ENCODE data around the gene SNED1.

The SNED1 gene

DNA sequence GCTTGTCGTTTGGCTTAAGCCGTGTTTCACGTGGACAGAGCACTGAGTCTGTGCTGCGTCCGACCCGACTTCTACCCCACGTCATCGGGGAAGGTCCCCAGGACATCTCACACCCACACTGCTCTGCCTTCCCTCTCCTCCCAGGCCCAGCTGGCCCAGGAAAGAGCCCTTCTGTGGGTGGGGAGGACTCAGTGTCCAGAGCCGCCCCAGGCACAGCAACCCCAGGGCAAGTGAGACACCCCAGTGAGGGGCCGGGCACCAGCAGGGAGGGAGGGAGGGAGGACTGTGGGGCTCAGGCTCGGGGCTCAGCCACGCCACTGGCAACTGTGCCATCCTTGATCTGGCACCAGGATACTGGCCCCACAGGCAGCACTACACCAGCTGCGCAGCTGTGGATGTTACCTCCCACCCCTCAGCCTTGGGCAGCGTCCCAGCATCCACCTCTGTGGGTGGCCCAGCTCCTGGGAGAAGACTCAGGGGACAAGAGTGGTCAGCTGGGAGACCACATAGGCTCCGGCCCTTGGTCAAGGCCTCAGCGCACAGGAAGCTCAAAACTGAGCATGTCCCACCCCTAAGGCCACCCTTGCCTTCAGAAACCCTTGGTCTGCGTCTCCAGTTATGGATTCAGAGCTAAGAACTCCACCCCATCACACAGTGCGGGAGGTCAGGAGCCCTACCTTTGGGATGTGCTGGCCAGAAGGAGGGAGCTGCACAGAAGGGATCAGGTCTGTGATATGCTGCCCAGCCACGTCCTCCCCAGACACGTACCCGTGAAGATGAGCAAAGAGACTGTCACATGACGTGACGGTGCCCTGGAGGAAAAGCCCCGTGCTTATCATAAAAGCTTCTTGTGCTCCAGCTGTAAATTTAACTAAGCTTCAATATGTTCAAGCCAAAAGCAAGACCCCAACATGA lies 139.1 kb downstream of the SNED1 start:
- Histone ChIP-seq H2AFZ (ENCODE audit: low read depth) (no peak overlapping the region), H3K36me3 (ENCODE audit: insufficient read depth) (no peaks in the 10 kb centered on the region)

DNA sequence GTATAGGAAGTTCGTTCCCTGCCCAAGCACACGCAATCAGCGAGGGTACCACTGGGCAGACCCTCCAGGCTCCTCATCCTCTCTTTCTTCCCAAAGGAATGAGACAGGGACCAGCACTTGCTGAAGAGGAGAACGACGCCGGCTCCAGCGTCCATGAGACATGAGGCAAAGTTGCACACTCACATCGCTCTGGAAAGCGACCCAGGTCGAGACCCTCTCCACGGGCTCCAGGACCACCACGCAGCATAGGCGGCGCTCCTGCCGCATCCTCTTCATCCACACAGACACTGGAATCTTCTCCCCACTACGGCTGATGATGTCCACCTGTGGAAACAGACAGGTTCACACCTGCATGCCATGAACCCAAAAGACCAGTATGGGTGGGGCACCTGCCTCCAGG lies 140.1 kb downstream of the SNED1 start:
- Histone ChIP-seq H4K20me1 (ENCODE audit: insufficient read depth) (no peaks in the 10 kb centered on the region), H3K4me2 (no peak overlapping the region), H3K27me3 (ENCODE audit: insufficient read depth, low read depth) (no peaks in the 10 kb centered on the region), H3K79me2 (ENCODE audit: insufficient read depth, low read depth) (no peaks in the 10 kb centered on the region), H3K4me3 (IDR thresholded peaks at IDR 0.05; ENCODE audit: insufficient read depth, low read depth, low read length) (no peak overlapping the region), H3K27ac (no peak overlapping the region), H3K36me3 (ENCODE audit: insufficient read depth) (no peaks in the 10 kb centered on the region), H2AFZ (ENCODE audit: low read depth) (no peak overlapping the region), H3K4me1 (ENCODE audit: low read depth, poor library complexity, severe bottlenecking) (no peaks in the 10 kb centered on the region), H3K9ac (no peak overlapping the region)
- TF ChIP-seq, protein P1, sequence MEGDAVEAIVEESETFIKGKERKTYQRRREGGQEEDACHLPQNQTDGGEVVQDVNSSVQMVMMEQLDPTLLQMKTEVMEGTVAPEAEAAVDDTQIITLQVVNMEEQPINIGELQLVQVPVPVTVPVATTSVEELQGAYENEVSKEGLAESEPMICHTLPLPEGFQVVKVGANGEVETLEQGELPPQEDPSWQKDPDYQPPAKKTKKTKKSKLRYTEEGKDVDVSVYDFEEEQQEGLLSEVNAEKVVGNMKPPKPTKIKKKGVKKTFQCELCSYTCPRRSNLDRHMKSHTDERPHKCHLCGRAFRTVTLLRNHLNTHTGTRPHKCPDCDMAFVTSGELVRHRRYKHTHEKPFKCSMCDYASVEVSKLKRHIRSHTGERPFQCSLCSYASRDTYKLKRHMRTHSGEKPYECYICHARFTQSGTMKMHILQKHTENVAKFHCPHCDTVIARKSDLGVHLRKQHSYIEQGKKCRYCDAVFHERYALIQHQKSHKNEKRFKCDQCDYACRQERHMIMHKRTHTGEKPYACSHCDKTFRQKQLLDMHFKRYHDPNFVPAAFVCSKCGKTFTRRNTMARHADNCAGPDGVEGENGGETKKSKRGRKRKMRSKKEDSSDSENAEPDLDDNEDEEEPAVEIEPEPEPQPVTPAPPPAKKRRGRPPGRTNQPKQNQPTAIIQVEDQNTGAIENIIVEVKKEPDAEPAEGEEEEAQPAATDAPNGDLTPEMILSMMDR (conservative IDR thresholded peaks at IDR 0.05; ENCODE audit: low read depth, low read length): no peak

More for the DNA sequence above, 139.1 kb downstream of the SNED1 start:
- Histone ChIP-seq H3K9ac (no peak overlapping the region), H3K4me2 (no peak overlapping the region), H3K27me3 (ENCODE audit: insufficient read depth, low read depth) (no peaks in the 10 kb centered on the region), H3K79me2 (ENCODE audit: insufficient read depth, low read depth) (no peaks in the 10 kb centered on the region), H4K20me1 (ENCODE audit: insufficient read depth) (no peaks in the 10 kb centered on the region), H3K4me3 (IDR thresholded peaks at IDR 0.05; ENCODE audit: insufficient read depth, low read depth, low read length) (no peak overlapping the region), H3K4me1 (ENCODE audit: low read depth, poor library complexity, severe bottlenecking) (no peaks in the 10 kb centered on the region), H3K27ac (no peak overlapping the region)
- TF ChIP-seq, protein P1 (conservative IDR thresholded peaks at IDR 0.05; ENCODE audit: low read depth, low read length): no peak

DNA sequence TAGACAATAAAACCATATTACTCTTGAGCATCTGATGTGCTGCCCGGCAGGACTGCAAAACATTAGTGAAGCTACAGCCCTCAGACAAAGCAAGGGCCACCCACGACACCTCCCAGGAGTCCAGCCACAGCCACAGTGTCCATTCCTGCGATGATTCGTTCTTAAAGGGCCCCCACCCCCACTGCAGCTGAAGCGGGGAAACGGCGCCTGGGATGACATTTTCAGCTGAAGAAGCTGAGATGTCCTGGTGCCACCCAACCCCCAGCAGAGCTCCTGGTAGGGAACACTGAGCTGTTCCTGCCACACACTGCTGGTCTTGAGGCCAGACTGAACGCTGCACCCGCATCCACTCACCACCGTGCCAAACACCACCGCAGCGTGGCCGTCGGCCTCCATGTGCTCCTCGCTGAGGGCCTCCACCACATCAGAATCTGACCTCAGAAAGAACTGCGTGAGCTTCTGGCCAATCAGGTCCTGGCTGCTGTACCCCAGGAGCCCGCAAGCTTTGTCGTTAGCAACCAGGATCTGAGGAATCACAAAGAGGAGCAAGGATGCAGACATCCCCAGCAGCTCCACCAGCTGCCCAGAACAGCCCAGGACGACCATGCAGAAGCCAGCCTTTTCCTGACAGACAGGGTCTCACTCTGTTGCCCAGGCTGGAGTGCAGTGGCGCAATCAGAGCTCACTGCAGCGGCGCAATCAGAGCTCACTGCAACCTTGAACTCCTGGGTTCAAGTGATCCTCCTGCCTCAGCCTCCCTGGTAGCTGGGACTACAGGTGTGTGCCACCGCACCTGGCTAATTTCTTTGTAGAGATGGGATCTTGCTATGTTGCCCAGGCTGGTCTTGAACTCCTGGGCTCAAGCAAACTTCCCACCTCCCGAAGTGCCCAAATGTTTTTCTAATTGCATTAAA lies 141.4 kb downstream of the SNED1 start:
- no peaks in the 10 kb centered on the region for H3K79me2 ChIP-seq (ENCODE audit: insufficient read depth, low read depth)
- TF ChIP-seq, protein P1 (conservative IDR thresholded peaks at IDR 0.05; ENCODE audit: low read depth, low read length): no peak
- no peaks in the 10 kb centered on the region for H4K20me1 ChIP-seq (ENCODE audit: insufficient read depth)
- H3K4me3 ChIP-seq (IDR thresholded peaks at IDR 0.05; ENCODE audit: insufficient read depth, low read depth, low read length): no peak overlapping the region
- H3K4me2 ChIP-seq: no peak overlapping the region
- no peaks in the 10 kb centered on the region for H3K27me3 ChIP-seq (ENCODE audit: insufficient read depth, low read depth)
- H3K36me3 ChIP-seq (ENCODE audit: insufficient read depth): no peaks in the 10 kb centered on the region
- no peaks in the 10 kb centered on the region for H3K4me1 ChIP-seq (ENCODE audit: low read depth, poor library complexity, severe bottlenecking)
- H2AFZ ChIP-seq (ENCODE audit: low read depth): no peak overlapping the region
- H3K27ac ChIP-seq: no peak overlapping the region
- H3K9ac ChIP-seq: no peak overlapping the region

DNA sequence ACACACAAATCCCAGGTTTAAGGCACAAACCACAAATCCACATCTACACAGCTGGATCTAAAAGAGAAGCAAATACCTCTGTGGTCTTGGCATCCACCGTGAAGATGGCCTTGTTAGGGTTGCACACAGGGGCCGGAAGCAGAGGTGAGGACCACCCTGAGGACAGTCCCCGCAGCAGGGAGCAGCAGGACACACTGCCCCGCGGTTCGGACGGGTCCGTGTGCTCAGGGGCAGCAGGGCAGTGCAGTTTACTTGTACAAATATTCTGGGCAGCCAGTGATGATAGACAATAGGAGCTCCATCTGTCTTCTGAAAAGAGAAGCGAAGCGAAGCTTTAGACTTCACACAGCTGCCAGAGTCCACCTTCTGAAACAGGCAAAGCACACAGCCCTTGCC lies 142.0 kb downstream of the SNED1 start:
- Histone ChIP-seq H2AFZ (ENCODE audit: low read depth) (no peak overlapping the region), H3K27me3 (ENCODE audit: insufficient read depth, low read depth) (no peaks in the 10 kb centered on the region), H3K4me2 (no peak overlapping the region), H3K27ac (no peak overlapping the region), H4K20me1 (ENCODE audit: insufficient read depth) (no peaks in the 10 kb centered on the region), H3K4me3 (IDR thresholded peaks at IDR 0.05; ENCODE audit: insufficient read depth, low read depth, low read length) (no peak overlapping the region), H3K79me2 (ENCODE audit: insufficient read depth, low read depth) (no peaks in the 10 kb centered on the region), H3K36me3 (ENCODE audit: insufficient read depth) (no peaks in the 10 kb centered on the region), H3K9ac (no peak overlapping the region), H3K4me1 (ENCODE audit: low read depth, poor library complexity, severe bottlenecking) (no peaks in the 10 kb centered on the region)
- TF ChIP-seq, protein P1 (conservative IDR thresholded peaks at IDR 0.05; ENCODE audit: low read depth, low read length): no peak
